Stimulated activated CD8-positive, alpha-beta memory T cell treated with anti-CD3 and anti-CD28 coated beads, Interleukin-15, amount 100 ng/mL, for 1 hour (primary cell): ENCODE data around the gene PARVB.

ENCODE experiments used
- DNase-seq: peaks from one replicate; pipeline ENCODE4 v3.0.0-alpha.2; 2020; ENCODE audit warnings: low read depth

PARVB gene

GRCh38 chr22:44219101-44219870 lies 195.2 kb downstream of the PARVB start:
- no peak for DNase-seq

GRCh38 chr22:44220727-44221680 lies 196.9 kb downstream of the PARVB start:
- no peak for DNase-seq

- no peak for DNase-seq
Measured at GRCh38 chr22:44221710-44222475, 197.8 kb downstream of the PARVB start.
